Prostate gland (tissue), 2 donors: ENCODE data around the gene NDUFA13. TPM values are rescaled to one million over a fixed set of nuclear protein-coding genes. Genes with fewer than 3 reads are reported as not detected.
"Not testable (repeated sequence)": the region's sequence is repeated elsewhere in the genome, so short reads cannot be mapped to it uniquely, and the experiment has no call there.

Experiments
- DNase-seq: peaks from one replicate; pipeline ENCODE4 v3.0.0-alpha.2; 2019; ENCODE audit warnings: low spot score
- H3K27ac ChIP-seq, 2 donors: fragments of 200-600 bp; sonication (generic); 2 replicates each; pipeline ENCODE4 v1.5.1; 2017 to 2019
- H3K27me3 ChIP-seq: fragments of 200-600 bp; sonication (generic); replicated peaks from 2 replicates; pipeline ENCODE4 v1.5.1; 2019; ENCODE audit not compliant: insufficient read depth
- H3K36me3 ChIP-seq, 2 donors: fragments of 200-600 bp; sonication (generic); 1 replicate in 1 of 2; 2 replicates in 1 of 2; pipeline versions ENCODE4 v1.5.1 to v1.8.1; 2017 to 2019
- H3K4me1 ChIP-seq: fragments of 200-600 bp; sonication (generic); replicated peaks from 2 replicates; pipeline ENCODE4 v1.5.1; 2019
- H3K4me3 ChIP-seq, 2 donors: fragments of 200-600 bp; sonication (generic); 2 replicates each; pipeline ENCODE4 v1.5.1; 2017 to 2019
- H3K9me3 ChIP-seq: fragments of 200-600 bp; sonication (generic); 2 replicates; pipeline ENCODE4 v1.5.1; 2017
- POLR2A ChIP-seq: fragments of 450-650 bp; IDR thresholded peaks from one replicate; pipeline ENCODE4 v1.6.1; 2016; ENCODE audit warnings: antibody characterized with exemption, mild to moderate bottlenecking
- POLR2AphosphoS5 ChIP-seq: sonication (generic); formaldehyde crosslinking; IDR thresholded peaks from one replicate; pipeline ENCODE4 v1.6.1; 2017; ENCODE audit warnings: antibody characterized with exemption
- WGBS: methylation state at CpG from one replicate; pipeline ENCODE4 v1.1.5; 2018; 5-methylcytosine and 5-hydroxymethylcytosine counted together
- intact Hi-C: fragments of 100-400 bp; cut with DNase I; formaldehyde crosslinking; loops from one replicate; pipeline ENCODE4 v1.14.2; 2022
- total RNA-seq, 2 donors: library from RNA; depleted of rRNA; stranded (reverse); fragments of >200 nt; gene quantifications; one replicate each; pipeline ENCODE4 v1.1.0, GENCODE V29; 2016
- TF ChIP-seq, protein P1 (sequence below), 4 experiments: fragments of 200-600 bp in 2 of 4; fragments of 450-650 bp in 2 of 4; sonication (generic) in 2 of 4; IDR thresholded peaks; 1 replicate in 3 of 4; 2 replicates in 1 of 4; pipeline ENCODE4 v1.5.1; 2016 to 2019; ENCODE audit warnings: antibody characterized with exemption in 4 of 4, mild to moderate bottlenecking in 2 of 4, moderate library complexity in 2 of 4

The NDUFA13 gene
- total RNA-seq, result 10 to 100 TPM; 46.0 to 57.4 TPM

DNA sequence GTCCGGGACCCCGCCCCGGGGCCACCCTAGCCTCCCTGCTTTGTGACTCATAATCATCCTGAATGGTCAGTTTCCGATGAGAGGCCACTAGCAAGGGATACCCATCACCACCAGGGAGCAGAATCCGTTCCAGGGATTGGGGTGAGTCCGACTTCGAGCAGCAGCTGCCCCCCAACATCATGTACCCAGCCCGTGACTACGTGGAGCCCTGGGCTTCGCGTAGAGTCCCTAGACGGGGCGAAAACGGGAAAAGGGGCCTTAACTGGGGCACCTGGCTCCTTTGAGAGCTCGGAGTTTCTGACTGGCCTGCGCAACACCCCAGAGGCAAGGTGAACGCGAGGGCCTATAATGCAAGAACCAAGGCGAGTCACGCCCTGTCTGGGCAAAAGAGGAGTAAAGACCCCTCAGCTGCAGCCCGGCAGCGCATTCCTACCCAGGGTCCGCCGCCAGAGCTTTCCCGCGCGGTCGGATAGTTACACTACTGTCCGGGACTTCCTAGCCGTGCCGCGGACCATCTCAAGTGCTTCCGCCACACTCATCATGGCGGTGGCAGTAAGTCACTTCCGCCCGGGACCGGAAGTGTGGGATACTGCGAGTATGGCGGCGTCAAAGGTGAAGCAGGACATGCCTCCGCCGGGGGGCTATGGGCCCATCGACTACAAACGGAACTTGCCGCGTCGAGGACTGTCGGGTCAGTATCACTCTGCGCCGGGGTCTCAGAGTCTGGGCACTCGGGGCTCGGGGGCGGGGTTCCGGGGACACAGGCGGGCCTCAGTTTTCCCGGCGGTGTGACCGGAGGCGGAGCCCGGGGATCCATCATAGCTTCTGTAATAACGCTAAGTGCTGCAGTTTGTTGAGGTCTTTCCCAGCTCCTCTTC is at the start of gene NDUFA13:
Gene NDUFA13, plus strand, starts transcription at position 584 of the 878 bp plus-strand sequence. Its CDS starts 14 bp downstream, at position 598.
- intact Hi-C loops, result no loop called here
- Histone ChIP-seq H3K4me3 (peak within 1 kb of the TSS; percentile 59 to 67), H3K9me3 (no peaks in the 10 kb centered on the region), H3K27me3 (no peaks in the 10 kb centered on the region), H3K4me1 (no peaks in the 10 kb centered on the region), H3K36me3 (no peaks in the 10 kb centered on the region), H3K27ac (peak within 1 kb of the TSS; percentile 81 to 83)
- WGBS, result 11% methylated on average over 29 of the region's 61 CpGs
- TF ChIP-seq, protein P1, sequence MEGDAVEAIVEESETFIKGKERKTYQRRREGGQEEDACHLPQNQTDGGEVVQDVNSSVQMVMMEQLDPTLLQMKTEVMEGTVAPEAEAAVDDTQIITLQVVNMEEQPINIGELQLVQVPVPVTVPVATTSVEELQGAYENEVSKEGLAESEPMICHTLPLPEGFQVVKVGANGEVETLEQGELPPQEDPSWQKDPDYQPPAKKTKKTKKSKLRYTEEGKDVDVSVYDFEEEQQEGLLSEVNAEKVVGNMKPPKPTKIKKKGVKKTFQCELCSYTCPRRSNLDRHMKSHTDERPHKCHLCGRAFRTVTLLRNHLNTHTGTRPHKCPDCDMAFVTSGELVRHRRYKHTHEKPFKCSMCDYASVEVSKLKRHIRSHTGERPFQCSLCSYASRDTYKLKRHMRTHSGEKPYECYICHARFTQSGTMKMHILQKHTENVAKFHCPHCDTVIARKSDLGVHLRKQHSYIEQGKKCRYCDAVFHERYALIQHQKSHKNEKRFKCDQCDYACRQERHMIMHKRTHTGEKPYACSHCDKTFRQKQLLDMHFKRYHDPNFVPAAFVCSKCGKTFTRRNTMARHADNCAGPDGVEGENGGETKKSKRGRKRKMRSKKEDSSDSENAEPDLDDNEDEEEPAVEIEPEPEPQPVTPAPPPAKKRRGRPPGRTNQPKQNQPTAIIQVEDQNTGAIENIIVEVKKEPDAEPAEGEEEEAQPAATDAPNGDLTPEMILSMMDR (IDR thresholded peaks at IDR 0.05), result peak in 1 of 4 experiments; percentile 19
- peak; percentile 99 for TF ChIP-seq POLR2AphosphoS5
- TF ChIP-seq POLR2A, result peak; percentile 62
- peak; percentile 89 for DNase-seq

DNA sequence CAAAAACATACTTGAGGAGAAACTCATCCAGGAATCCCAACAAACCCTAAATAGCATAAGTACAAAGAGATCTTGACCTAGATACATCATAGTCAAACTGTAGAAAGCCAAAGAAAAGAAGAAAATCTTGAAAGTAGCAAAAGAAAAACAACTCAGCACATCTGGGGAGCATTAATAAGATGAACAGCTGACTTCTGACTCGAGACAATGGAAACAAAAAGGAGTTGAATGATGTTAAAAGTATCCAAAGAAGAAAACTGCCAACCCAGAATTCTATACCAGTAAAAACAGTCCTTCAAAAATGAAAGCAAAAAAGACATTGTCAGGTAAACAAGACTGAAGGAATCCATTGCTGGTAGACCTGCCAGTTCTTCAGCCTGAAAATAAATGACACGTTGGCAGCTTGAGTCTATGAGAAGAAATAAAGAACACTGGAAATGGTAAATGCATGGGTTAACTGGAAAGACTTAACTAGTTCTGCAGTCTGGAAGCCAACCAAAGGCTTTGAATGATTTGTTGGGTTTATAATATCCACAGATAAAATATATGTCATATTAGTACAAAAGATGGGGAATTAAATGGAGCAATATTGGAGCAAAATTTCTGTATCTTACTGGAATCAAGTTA is 47.5 kb upstream of the NDUFA13 start:
- Histone ChIP-seq H3K27ac (no peak overlapping the region), H3K9me3 (no peaks in the 10 kb centered on the region), H3K36me3 (peaks cover 0 to 14% of the 10 kb centered on the region in 2 donors), H3K27me3 (no peaks in the 10 kb centered on the region), H3K4me3 (no peak overlapping the region), H3K4me1 (no peaks in the 10 kb centered on the region)
- WGBS, result 94% methylated on average over 2 of the region's 2 CpGs
- no peak for DNase-seq
- TF ChIP-seq POLR2AphosphoS5, result no peak
- TF ChIP-seq, protein P1 (IDR thresholded peaks at IDR 0.05), result no peak
- intact Hi-C loops, result no loop called here

DNA sequence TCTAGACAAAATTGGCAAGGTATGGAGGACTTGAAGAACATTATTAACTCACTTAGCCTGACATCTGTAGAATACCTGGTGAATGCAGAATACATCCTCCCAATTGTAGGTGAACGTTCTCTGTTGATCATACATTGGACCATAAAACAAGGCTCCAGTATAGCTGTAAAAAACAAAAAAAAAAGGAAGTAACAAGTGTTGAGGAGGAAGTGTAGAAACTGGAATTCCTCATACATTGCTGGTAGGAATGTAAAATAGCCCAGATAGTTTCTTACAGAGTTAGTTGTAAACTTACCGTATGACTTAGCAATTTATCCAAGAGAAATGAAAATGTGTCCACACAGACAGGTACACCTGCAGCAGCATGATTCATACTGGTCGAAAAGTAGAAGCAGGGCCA is 45.4 kb upstream of the NDUFA13 start:
- intact Hi-C loops, result no loop called here
- Histone ChIP-seq H3K4me1 (no peaks in the 10 kb centered on the region), H3K4me3 (no peak overlapping the region), H3K27me3 (no peaks in the 10 kb centered on the region), H3K36me3 (peaks cover 0 to 11% of the 10 kb centered on the region in 2 donors), H3K27ac (no peak overlapping the region), H3K9me3 (no peaks in the 10 kb centered on the region)
- WGBS, result 90% methylated on average over 3 of the region's 3 CpGs
- DNase-seq, result no peak
- no peak for TF ChIP-seq POLR2A

DNA sequence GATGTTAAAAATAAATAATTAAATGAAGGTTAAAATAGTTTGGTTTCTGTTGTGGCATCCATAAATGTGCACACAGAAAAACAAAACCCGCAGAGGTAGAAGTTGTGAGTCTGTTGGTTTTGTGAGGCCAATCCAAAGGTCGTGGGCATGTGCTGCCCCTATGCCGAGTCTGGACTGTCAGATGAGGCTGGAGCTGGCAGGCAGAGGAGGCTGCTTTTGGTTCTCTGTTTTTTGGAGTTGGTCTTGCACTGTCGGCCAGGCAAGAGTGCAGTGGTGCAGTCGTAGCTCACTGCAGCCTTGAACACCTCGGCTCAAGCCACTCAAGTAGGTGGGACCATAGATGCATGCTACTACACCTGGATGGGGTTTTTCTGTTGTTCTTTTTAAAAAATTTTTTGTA is 44.3 kb upstream of the NDUFA13 start:
- peaks cover 0 to under 1% of the 10 kb centered on the region in 2 donors for H3K36me3 ChIP-seq
- H3K9me3 ChIP-seq, result no peaks in the 10 kb centered on the region
- 86% methylated on average over 6 of the region's 6 CpGs for WGBS
- no peak overlapping the region for H3K27ac ChIP-seq
- TF ChIP-seq POLR2A (no peak), POLR2AphosphoS5 (no peak)
- TF ChIP-seq, protein P1 (IDR thresholded peaks at IDR 0.05), result no peak
- no peak overlapping the region for H3K4me3 ChIP-seq
- no peak for DNase-seq
- no peaks in the 10 kb centered on the region for H3K4me1 ChIP-seq
- intact Hi-C loops, result no loop called here
- H3K27me3 ChIP-seq, result no peaks in the 10 kb centered on the region

DNA sequence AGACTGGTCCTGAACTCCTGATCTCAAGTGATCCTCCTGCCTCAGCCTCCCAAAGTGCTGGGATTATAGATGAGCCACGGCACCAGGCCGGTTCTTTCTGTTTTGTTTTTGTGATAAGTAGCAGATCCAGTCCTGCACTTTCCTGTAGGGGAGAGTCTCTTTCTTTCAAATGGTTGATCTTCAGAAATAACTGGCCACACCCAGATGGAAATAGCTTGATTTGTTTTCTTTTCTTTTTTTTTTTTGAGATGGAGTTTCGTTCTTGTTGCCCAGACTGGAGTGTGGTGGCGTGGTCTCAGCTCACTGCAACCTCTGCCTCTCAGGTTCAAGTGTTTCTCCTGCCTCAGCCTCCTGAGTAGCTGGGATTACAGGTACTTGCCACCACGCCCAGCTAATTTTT is 43.9 kb upstream of the NDUFA13 start:
- DNase-seq, intact Hi-C loops, H3K36me3 ChIP-seq, H3K4me1 ChIP-seq, H3K4me3 ChIP-seq, H3K27ac ChIP-seq, H3K9me3 ChIP-seq, H3K27me3 ChIP-seq: not testable (repeated sequence)
- 81% methylated on average over 5 of the region's 5 CpGs for WGBS
